OCI-LY7 (cell line): ENCODE results near the gene CEP104.

ENCODE experiments used
- CTCF ChIP-seq: fragments of 200-600 bp; sonication (generic); conservative IDR thresholded peaks from 2 replicates; pipeline ENCODE4 v1.5.1; 2014; ENCODE audit warnings: mild to moderate bottlenecking, antibody characterized with exemption, low read length, moderate library complexity, mixed read lengths
- EZH2phosphoT487 ChIP-seq: fragments of 200-600 bp; sonication (generic); IDR thresholded peaks from 2 replicates; pipeline ENCODE4 v1.6.1; 2018; ENCODE audit warnings: low read depth, borderline replicate concordance, mild to moderate bottlenecking, mixed run types, antibody characterized with exemption, low read length, moderate library complexity, mixed read lengths

- TF ChIP-seq CTCF: no peak
- TF ChIP-seq EZH2phosphoT487: no peak
Observed at GRCh38 chr1:3880429-3881192, 23.6 kb upstream of the CEP104 start.
